HepG2 (cell line): ENCODE results near the gene C11orf65.
"Not testable (repeated sequence)": the region's sequence is repeated elsewhere in the genome, so short reads cannot be mapped to it uniquely, and the experiment has no call there.

Source experiments
- BHLHE40 ChIP-seq: IDR thresholded peaks from 2 replicates; pipeline ENCODE4 v1.6.1; 2011; ENCODE audit warnings: low read length, improper control_type of control experiment
- EED ChIP-seq: sonication (generic); formaldehyde crosslinking; IDR thresholded peaks from 2 replicates; pipeline ENCODE4 v1.5.0; 2020; ENCODE audit warnings: mild to moderate bottlenecking, missing genetic modification reagents
- HDAC1 ChIP-seq: sonication (generic); formaldehyde crosslinking; IDR thresholded peaks from 2 replicates; pipeline ENCODE4 v1.5.1; 2020; ENCODE audit warnings: mild to moderate bottlenecking, missing genetic modification reagents
- HDAC2 ChIP-seq: sonication (generic); formaldehyde crosslinking; IDR thresholded peaks from 2 replicates; pipeline ENCODE4 v1.4.0; 2020; ENCODE audit warnings: missing genetic modification reagents
- MAFF ChIP-seq: IDR thresholded peaks from 2 replicates; pipeline ENCODE4 v1.6.1; 2011; ENCODE audit warnings: low read depth, low read length, improper control_type of control experiment
- POLR2A ChIP-seq, 2 experiments: IDR thresholded peaks; 2 replicates each; pipeline ENCODE4 v1.6.1; 2011; ENCODE audit warnings: low read depth in 2 of 2, low read length in 2 of 2, mild to moderate bottlenecking in 1 of 2, moderate library complexity in 1 of 2; ENCODE audit not compliant: insufficient read depth in 1 of 2
- SALL2 ChIP-seq: sonication (generic); formaldehyde crosslinking; IDR thresholded peaks from 2 replicates; pipeline ENCODE4 v1.8.1; 2023; ENCODE audit warnings: mild to moderate bottlenecking, missing genetic modification reagents, inconsistent platforms
- SIN3A ChIP-seq: IDR thresholded peaks from 2 replicates; pipeline ENCODE4 v1.6.1; 2011; ENCODE audit warnings: low read depth, mild to moderate bottlenecking, control low read depth, low read length, borderline replicate concordance
- XBP1 ChIP-seq: sonication (generic); formaldehyde crosslinking; IDR thresholded peaks from 2 replicates; pipeline ENCODE4 v1.5.0; 2020; ENCODE audit warnings: missing genetic modification reagents
- ZKSCAN1 ChIP-seq: fragments of 150-350 bp; IDR thresholded peaks from 2 replicates; pipeline ENCODE4 v1.6.1; 2014; ENCODE audit warnings: low read length
- ZNF20 ChIP-seq: sonication (generic); formaldehyde crosslinking; IDR thresholded peaks from 2 replicates; pipeline ENCODE4 v1.4.0; 2020; ENCODE audit warnings: mild to moderate bottlenecking, moderate library complexity, missing genetic modification reagents
- TF ChIP-seq, protein P1 (sequence below): sonication (generic); formaldehyde crosslinking; IDR thresholded peaks from 2 replicates; pipeline ENCODE4 v1.5.0; 2020; ENCODE audit warnings: missing genetic modification reagents, mild to moderate bottlenecking, borderline replicate concordance
- TF ChIP-seq, protein P2 (sequence below): sonication (generic); formaldehyde crosslinking; IDR thresholded peaks from 2 replicates; pipeline ENCODE4 v1.5.0; 2020; ENCODE audit warnings: mild to moderate bottlenecking, missing genetic modification reagents, moderate library complexity

DNA sequence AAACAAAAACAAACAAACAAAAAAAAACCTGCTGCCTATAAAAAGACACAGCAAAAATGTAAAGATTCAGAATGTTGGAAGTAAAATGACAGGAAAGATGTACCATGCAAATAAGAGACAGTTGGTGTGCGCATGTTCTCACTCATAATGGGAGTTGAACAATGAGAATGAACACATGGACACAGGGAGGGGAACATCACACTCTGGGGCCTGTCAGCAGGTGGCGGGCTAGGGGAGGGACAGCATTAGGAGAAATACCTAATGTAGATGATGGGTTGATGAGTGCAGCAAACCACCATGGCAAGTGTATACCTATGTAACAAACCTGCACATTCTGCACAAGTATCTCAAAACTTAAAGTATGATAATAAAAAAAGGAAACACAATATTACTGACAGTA is 49.8 kb downstream of the C11orf65 start:
- TF ChIP-seq BHLHE40; SALL2 (CRISPR knock-in tag); ZKSCAN1; ZNF20 (CRISPR knock-in tag); MAFF; XBP1 (CRISPR knock-in tag); HDAC1; SIN3A; POLR2A (IDR thresholded peaks at IDR 0.05; ENCODE audit: insufficient read depth in 1 of 2, low read depth in 2 of 2, low read length in 2 of 2); EED (CRISPR knock-in tag); HDAC2 (CRISPR knock-in tag): not testable (repeated sequence)
- TF ChIP-seq, protein P1, sequence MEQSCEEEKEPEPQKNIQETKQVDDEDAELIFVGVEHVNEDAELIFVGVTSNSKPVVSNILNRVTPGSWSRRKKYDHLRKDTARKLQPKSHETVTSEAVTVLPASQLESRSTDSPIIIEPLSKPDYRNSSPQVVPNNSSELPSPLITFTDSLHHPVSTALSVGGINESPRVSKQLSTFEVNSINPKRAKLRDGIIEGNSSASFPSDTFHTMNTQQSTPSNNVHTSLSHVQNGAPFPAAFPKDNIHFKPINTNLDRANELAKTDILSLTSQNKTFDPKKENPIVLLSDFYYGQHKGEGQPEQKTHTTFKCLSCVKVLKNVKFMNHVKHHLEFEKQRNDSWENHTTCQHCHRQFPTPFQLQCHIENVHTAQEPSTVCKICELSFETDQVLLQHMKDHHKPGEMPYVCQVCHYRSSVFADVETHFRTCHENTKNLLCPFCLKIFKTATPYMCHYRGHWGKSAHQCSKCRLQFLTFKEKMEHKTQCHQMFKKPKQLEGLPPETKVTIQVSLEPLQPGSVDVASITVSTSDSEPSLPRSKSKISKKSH (CRISPR knock-in tag) = not testable (repeated sequence)
- TF ChIP-seq, protein P2, sequence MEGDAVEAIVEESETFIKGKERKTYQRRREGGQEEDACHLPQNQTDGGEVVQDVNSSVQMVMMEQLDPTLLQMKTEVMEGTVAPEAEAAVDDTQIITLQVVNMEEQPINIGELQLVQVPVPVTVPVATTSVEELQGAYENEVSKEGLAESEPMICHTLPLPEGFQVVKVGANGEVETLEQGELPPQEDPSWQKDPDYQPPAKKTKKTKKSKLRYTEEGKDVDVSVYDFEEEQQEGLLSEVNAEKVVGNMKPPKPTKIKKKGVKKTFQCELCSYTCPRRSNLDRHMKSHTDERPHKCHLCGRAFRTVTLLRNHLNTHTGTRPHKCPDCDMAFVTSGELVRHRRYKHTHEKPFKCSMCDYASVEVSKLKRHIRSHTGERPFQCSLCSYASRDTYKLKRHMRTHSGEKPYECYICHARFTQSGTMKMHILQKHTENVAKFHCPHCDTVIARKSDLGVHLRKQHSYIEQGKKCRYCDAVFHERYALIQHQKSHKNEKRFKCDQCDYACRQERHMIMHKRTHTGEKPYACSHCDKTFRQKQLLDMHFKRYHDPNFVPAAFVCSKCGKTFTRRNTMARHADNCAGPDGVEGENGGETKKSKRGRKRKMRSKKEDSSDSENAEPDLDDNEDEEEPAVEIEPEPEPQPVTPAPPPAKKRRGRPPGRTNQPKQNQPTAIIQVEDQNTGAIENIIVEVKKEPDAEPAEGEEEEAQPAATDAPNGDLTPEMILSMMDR (CRISPR knock-in tag) = peak; percentile 85
